Right lung (tissue), 5 donors: ENCODE measurements around the gene CIAO3. TPM values are rescaled to one million over a fixed set of nuclear protein-coding genes. Genes with fewer than 3 reads are reported as not detected.

Experiments
- DNase-seq, 2 donors: peaks; one replicate each; pipeline ENCODE4 v3.0.0-alpha.2; 2013
- polyA plus RNA-seq, 5 donors: library from polyadenylated mRNA; unstranded; fragments of 120-200 nt; gene quantifications; one replicate each; pipeline versions ENCODE4 v1.2.1 to v1.2.3, GENCODE V29; 2013; ENCODE audit warnings: inconsistent platforms in 1 of 5, low replicate concordance in 1 of 5; ENCODE audit not compliant: insufficient read length in 5 of 5, insufficient read depth in 1 of 5

The CIAO3 gene
- polyA plus RNA-seq, 5 donors, result 16.2 to 25.7 (median 16.8) TPM

DNA sequence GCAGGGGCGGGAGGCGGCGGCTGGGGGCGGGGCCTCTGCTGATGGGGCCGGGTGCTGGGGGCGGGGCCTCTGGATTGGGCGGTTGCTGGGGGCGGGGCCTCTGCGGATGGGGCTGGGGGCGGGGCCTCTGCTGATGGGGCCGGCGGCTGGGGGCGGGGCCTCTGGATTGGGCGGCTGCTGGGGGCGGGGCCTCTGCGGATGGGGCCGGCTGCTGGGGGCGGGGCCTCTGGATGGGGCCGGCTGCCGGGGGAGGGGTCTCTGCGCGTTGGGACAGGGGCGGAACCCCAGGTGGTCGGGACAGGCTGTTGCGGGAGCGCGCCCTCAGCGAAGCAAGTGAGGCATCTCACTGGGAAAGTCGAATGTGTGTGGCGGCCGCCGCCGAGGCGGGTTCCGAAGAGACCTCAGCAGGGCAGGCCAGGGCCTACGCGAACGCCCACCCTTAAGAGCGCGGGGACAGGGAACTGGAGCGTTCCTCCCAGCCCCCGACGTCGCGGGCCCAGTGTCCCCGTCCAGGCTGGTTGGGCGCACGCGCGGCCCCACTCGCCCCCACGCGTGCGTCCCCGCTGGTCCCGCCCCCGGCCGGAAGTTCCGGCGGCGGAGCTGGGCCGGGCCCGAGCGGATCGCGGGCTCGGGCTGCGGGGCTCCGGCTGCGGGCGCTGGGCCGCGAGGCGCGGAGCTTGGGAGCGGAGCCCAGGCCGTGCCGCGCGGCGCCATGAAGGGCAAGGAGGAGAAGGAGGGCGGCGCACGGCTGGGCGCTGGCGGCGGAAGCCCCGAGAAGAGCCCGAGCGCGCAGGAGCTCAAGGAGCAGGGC, 60.8 kb downstream of the CIAO3 start, which contains the start of gene STUB1:
STUB1 (plus strand) TSS at position 597 of the 811 bp plus-strand sequence; CDS start at position 713, 116 bp downstream.
- peak; percentile 77 to 83 for DNase-seq

Other genes starting within 250 kb of the CIAO3 start
- 10 to 100 TPM; 13.0 to 39.5 (median 20.8) TPM for gene CAPN15, start 213.3 kb downstream of the CIAO3 start, polyA plus RNA-seq
- gene PRR35, start 180.6 kb downstream of the CIAO3 start, polyA plus RNA-seq, result under 1 TPM in 1 of 5 donors, not detected in 4; 0.07 TPM
- gene NHLRC4, start 174.0 kb downstream of the CIAO3 start, polyA plus RNA-seq, result 1 to 10 TPM; 1.5 to 4.9 (median 2.9) TPM
- gene PIGQ, start 171.0 kb downstream of the CIAO3 start, polyA plus RNA-seq, result 10 to 100 TPM; 28.8 to 48.1 (median 35.6) TPM
- 10 to 100 TPM; 15.3 to 33.7 (median 22.9) TPM for gene RAB40C, start 150.9 kb downstream of the CIAO3 start, polyA plus RNA-seq
- 1 to 10 TPM in 1 of 5 donors, under 1 TPM in 4; 0.20 to 1.2 (median 0.36) TPM for gene WFIKKN1, start 110.0 kb downstream of the CIAO3 start, polyA plus RNA-seq
- gene METTL26, start 104.7 kb downstream of the CIAO3 start, polyA plus RNA-seq, result 10 to 100 TPM; 37.9 to 74.1 (median 49.3) TPM
- gene MCRIP2, start 99.2 kb downstream of the CIAO3 start, polyA plus RNA-seq, result 10 to 100 TPM in 3 of 5 donors, 1 to 10 TPM in 2; 6.0 to 16.9 (median 10.4) TPM
- gene WDR90, start 91.6 kb downstream of the CIAO3 start, polyA plus RNA-seq, result 10 to 100 TPM; 31.5 to 52.8 (median 39.5) TPM
- 100 to 1,000 TPM in 1 of 5 donors, 10 to 100 TPM in 4; 47.5 to 119 (median 70.3) TPM for gene RHOT2, start 72.9 kb downstream of the CIAO3 start, polyA plus RNA-seq
- gene RHBDL1, start 65.3 kb downstream of the CIAO3 start, polyA plus RNA-seq, result 1 to 10 TPM in 2 of 5 donors, under 1 TPM in 3; 0.38 to 1.8 (median 0.81) TPM
- gene STUB1, start 60.6 kb downstream of the CIAO3 start, polyA plus RNA-seq, result 100 to 1,000 TPM in 2 of 5 donors, 10 to 100 TPM in 3; 83.8 to 142 (median 96.2) TPM
- 10 to 100 TPM; 39.5 to 69.5 (median 43.3) TPM for gene JMJD8, start 56.7 kb downstream of the CIAO3 start, polyA plus RNA-seq
- gene WDR24, start 50.6 kb downstream of the CIAO3 start, polyA plus RNA-seq, result 10 to 100 TPM in 3 of 5 donors, 1 to 10 TPM in 2; 7.4 to 15.3 (median 11.7) TPM
- under 1 TPM; 0.30 to 0.75 (median 0.59) TPM for gene FBXL16, start 35.2 kb downstream of the CIAO3 start, polyA plus RNA-seq
- gene METRN, start 25.9 kb downstream of the CIAO3 start, polyA plus RNA-seq, result 10 to 100 TPM in 3 of 5 donors, 1 to 10 TPM in 2; 6.7 to 44.0 (median 10.8) TPM
- 10 to 100 TPM in 3 of 5 donors, 1 to 10 TPM in 2; 5.3 to 22.5 (median 10.8) TPM for gene ANTKMT, start 19.9 kb downstream of the CIAO3 start, polyA plus RNA-seq
- 10 to 100 TPM in 1 of 5 donors, 1 to 10 TPM in 4; 1.3 to 13.0 (median 6.3) TPM for gene CCDC78, start 14.6 kb downstream of the CIAO3 start, polyA plus RNA-seq
- 1 to 10 TPM; 2.1 to 7.3 (median 3.5) TPM for gene HAGHL, start 13.9 kb downstream of the CIAO3 start, polyA plus RNA-seq
- gene MSLN, start 19.7 kb upstream of the CIAO3 start, polyA plus RNA-seq, result 10 to 100 TPM in 4 of 5 donors, 1 to 10 TPM in 1; 9.5 to 33.2 (median 18.5) TPM
- gene RPUSD1, start 47.4 kb upstream of the CIAO3 start, polyA plus RNA-seq, result 10 to 100 TPM in 3 of 5 donors, 1 to 10 TPM in 2; 8.3 to 19.2 (median 10.4) TPM
- 10 to 100 TPM; 16.8 to 31.0 (median 25.2) TPM for gene CHTF18, start 47.6 kb upstream of the CIAO3 start, polyA plus RNA-seq
- gene GNG13, start 59.7 kb upstream of the CIAO3 start, polyA plus RNA-seq, result under 1 TPM in 1 of 5 donors, not detected in 4; 0.10 TPM
- gene LMF1, start 230.0 kb upstream of the CIAO3 start, polyA plus RNA-seq, result 10 to 100 TPM; 13.8 to 22.3 (median 20.2) TPM
- gene SOX8, start 240.8 kb upstream of the CIAO3 start, polyA plus RNA-seq, result 1 to 10 TPM; 1.9 to 6.5 (median 2.8) TPM